ENCODE results near the gene HBM.
"Not testable (repeated sequence)": the region's sequence is repeated elsewhere in the genome, so short reads cannot be mapped to it uniquely, and the experiment has no call there.

- not testable (repeated sequence) for TF ChIP-seq CTCF (IDR thresholded peaks at IDR 0.05; ENCODE audit: low read depth, low read length); EZH2phosphoT487 (IDR thresholded peaks at IDR 0.05; ENCODE audit: low read depth)
Measured at GRCh38 chr16:176006-176405, 10.2 kb downstream of the HBM start.

All from OCI-LY3 (cell line).